Keratinocyte (primary cell): ENCODE results near the gene DPP7. TPM values are rescaled to one million over a fixed set of nuclear protein-coding genes. Genes with fewer than 3 reads are reported as not detected.

Source experiments
- DNase-seq: peaks from one replicate; pipeline ENCODE4 v3.0.0-alpha.2; 2011; ENCODE audit warnings: low read depth, missing footprints, low spot score
- FAIRE-seq: peaks from 2 replicates; lab custom pipeline; 2011; peaks lifted over from hg19 to GRCh38; lab: Jason Lieb, UNC
- H2AFZ ChIP-seq: 2 replicates; pipeline ENCODE4 v1.6.0; 2012; ENCODE audit warnings: low read length, control low read depth, inconsistent platforms; ENCODE audit not compliant: control insufficient read depth
- H3K27ac ChIP-seq: 2 replicates; pipeline ENCODE4 v1.5.1; 2011; ENCODE audit warnings: low read length; ENCODE audit not compliant: control insufficient read depth, insufficient read depth
- H3K27me3 ChIP-seq: 3 replicates; pipeline ENCODE4 v1.6.0; 2011; ENCODE audit warnings: low read length; ENCODE audit not compliant: control insufficient read depth, insufficient read depth; ENCODE audit errors: extremely low read depth
- H3K36me3 ChIP-seq, 2 experiments: 2 replicates in 1 of 2; 3 replicates in 1 of 2; pipeline ENCODE4 v1.5.1; 2011; ENCODE audit warnings: low read length in 2 of 2, mild to moderate bottlenecking in 1 of 2; ENCODE audit not compliant: control insufficient read depth in 2 of 2, insufficient read depth in 2 of 2; ENCODE audit errors: extremely low read depth in 1 of 2
- H3K4me1 ChIP-seq: 3 replicates; pipeline ENCODE4 v1.5.1; 2011; ENCODE audit warnings: low read length; ENCODE audit not compliant: control insufficient read depth, insufficient read depth; ENCODE audit errors: extremely low read depth
- H3K4me2 ChIP-seq: 3 replicates; pipeline ENCODE4 v1.6.0; 2011; ENCODE audit warnings: low read depth, low read length; ENCODE audit not compliant: control insufficient read depth, insufficient read depth; ENCODE audit errors: extremely low read depth
- H3K4me3 ChIP-seq, 3 experiments: fragments of 200-600 bp in 1 of 3; sonication (generic) in 1 of 3; 2 replicates in 2 of 3; 3 replicates in 1 of 3; pipeline ENCODE4 v1.5.1; 2011 to 2016; ENCODE audit warnings: low read length in 3 of 3, mild to moderate bottlenecking in 3 of 3, control low read depth in 2 of 3, inconsistent platforms in 1 of 3, low read depth in 1 of 3, mixed read lengths in 1 of 3, mixed run types in 1 of 3, moderate library complexity in 1 of 3; ENCODE audit not compliant: control insufficient read depth in 2 of 3, insufficient read depth in 2 of 3; ENCODE audit errors: extremely low read depth in 1 of 3
- H3K79me2 ChIP-seq: 2 replicates; pipeline ENCODE4 v1.6.0; 2012; ENCODE audit warnings: low read length; ENCODE audit not compliant: control insufficient read depth, insufficient read depth
- H3K9ac ChIP-seq: 3 replicates; pipeline ENCODE4 v1.6.0; 2011; ENCODE audit warnings: low read length; ENCODE audit not compliant: control insufficient read depth, insufficient read depth; ENCODE audit errors: extremely low read depth
- H3K9me1 ChIP-seq: 3 replicates; pipeline ENCODE4 v1.6.0; 2011; ENCODE audit warnings: low read length; ENCODE audit not compliant: control insufficient read depth, insufficient read depth; ENCODE audit errors: extremely low read depth
- H3K9me3 ChIP-seq: 2 replicates; pipeline ENCODE4 v1.5.1; 2012; ENCODE audit warnings: low read depth, low read length; ENCODE audit not compliant: control insufficient read depth
- H4K20me1 ChIP-seq: 3 replicates; pipeline ENCODE4 v1.6.0; 2011; ENCODE audit warnings: low read length; ENCODE audit not compliant: control insufficient read depth, insufficient read depth; ENCODE audit errors: extremely low read depth
- EZH2 ChIP-seq: IDR thresholded peaks from one replicate; pipeline ENCODE4 v1.6.1; 2012; ENCODE audit warnings: inconsistent platforms, mild to moderate bottlenecking, low read length, moderate library complexity
- dilution Hi-C: fragments of 300-500 bp; cut with MboI; formaldehyde crosslinking; loops from one replicate; pipeline ENCODE4 v1.7.0; 2020; ENCODE audit warnings: low sequenced_read_pairs; ENCODE audit not compliant: extremely low pct_ligation_motif_present
- polyA plus RNA-seq, 5 experiments: library from polyadenylated mRNA; depleted of rRNA in 3 of 5; stranded (reverse) in 3 of 5; stranded (forward) in 1 of 5; unstranded in 1 of 5; fragments of >200 nt; gene quantifications; 1 replicate in 1 of 5; 2 replicates in 3 of 5; 3 replicates in 1 of 5; pipeline versions ENCODE4 v1.2.1 to v1.2.3, GENCODE V29; 2011 to 2012; ENCODE audit warnings: missing spikeins in 2 of 5, low read depth in 1 of 5, low replicate concordance in 1 of 5
- TF ChIP-seq, protein P1 (sequence below), 3 experiments: IDR thresholded peaks in 1 of 3; conservative IDR thresholded peaks in 1 of 3; optimal IDR thresholded peaks in 1 of 3; 2 replicates in 2 of 3; 3 replicates in 1 of 3; pipeline versions ENCODE3 to v1.5.1; 2011; ENCODE audit warnings: low read length in 3 of 3, mild to moderate bottlenecking in 3 of 3, moderate library complexity in 2 of 3, control low read depth in 1 of 3, inconsistent platforms in 1 of 3; ENCODE audit not compliant: insufficient read depth in 2 of 3; ENCODE audit errors: extremely low read depth in 1 of 3

Gene DPP7
- polyA plus RNA-seq, 1 donor (not counting 4 experiments of a cell fraction or from before 2014, with no cell fraction given), result 35.3 TPM

DNA sequence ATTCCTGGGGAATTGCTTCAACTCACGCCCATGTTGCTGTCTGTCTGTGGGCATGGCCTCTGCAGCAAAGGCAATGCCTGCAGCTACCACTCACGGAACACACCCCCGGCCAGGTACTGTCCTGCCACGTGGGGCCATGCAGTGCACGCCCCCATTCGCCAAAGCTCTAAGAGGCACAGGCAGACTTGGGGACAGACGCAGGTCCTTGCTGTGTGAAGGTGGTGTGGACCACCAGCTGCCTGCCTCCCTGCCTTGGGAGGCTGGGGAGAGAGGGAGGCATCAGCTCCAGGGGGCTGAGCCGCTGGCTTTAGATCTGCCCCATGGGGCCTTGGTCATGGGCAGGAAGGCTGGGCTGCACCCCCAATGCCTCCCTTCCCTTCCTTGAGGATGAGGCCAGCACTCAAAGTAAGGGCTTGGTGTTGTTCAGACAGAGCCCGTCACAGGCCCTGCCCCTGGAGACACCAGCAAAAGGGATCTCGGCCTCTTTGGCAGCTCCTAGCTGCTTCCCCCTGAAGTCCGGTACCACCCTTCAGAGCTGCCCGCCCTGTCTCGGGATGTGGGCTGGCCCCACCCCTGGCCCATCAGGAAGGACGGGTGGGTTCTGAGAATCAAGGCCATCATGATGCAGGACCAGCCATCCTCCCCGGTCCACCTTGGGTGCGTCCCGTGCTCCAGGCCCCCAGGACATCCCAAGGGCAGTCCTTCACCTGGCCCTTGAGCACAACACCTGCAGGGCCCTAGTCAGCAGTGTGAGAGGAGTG, 26.7 kb upstream of the DPP7 start:
- Histone ChIP-seq H2AFZ (no peak overlapping the region), H3K27me3 (peaks cover 67% of the 10 kb centered on the region), H4K20me1 (no peaks in the 10 kb centered on the region), H3K4me3 (no peak overlapping the region), H3K9ac (no peak overlapping the region), H3K79me2 (no peaks in the 10 kb centered on the region), H3K4me2 (no peak overlapping the region), H3K27ac (no peak overlapping the region), H3K9me1 (no peaks in the 10 kb centered on the region), H3K4me1 (no peaks in the 10 kb centered on the region), H3K9me3 (no peaks in the 10 kb centered on the region), H3K36me3 (no peaks in the 10 kb centered on the region)
- dilution Hi-C loops, result no loop called here
- FAIRE-seq (no peak), DNase-seq (no peak)
- TF ChIP-seq, protein P1, sequence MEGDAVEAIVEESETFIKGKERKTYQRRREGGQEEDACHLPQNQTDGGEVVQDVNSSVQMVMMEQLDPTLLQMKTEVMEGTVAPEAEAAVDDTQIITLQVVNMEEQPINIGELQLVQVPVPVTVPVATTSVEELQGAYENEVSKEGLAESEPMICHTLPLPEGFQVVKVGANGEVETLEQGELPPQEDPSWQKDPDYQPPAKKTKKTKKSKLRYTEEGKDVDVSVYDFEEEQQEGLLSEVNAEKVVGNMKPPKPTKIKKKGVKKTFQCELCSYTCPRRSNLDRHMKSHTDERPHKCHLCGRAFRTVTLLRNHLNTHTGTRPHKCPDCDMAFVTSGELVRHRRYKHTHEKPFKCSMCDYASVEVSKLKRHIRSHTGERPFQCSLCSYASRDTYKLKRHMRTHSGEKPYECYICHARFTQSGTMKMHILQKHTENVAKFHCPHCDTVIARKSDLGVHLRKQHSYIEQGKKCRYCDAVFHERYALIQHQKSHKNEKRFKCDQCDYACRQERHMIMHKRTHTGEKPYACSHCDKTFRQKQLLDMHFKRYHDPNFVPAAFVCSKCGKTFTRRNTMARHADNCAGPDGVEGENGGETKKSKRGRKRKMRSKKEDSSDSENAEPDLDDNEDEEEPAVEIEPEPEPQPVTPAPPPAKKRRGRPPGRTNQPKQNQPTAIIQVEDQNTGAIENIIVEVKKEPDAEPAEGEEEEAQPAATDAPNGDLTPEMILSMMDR (optimal IDR thresholded peaks at IDR 0.05 in 1 of 3, IDR thresholded peaks at IDR 0.05 in 1 of 3, conservative IDR thresholded peaks at IDR 0.05 in 1 of 3; ENCODE audit: extremely low read depth in 1 of 3, insufficient read depth in 2 of 3, low read length in 3 of 3), result no peak
- TF ChIP-seq EZH2, result no peak

DNA sequence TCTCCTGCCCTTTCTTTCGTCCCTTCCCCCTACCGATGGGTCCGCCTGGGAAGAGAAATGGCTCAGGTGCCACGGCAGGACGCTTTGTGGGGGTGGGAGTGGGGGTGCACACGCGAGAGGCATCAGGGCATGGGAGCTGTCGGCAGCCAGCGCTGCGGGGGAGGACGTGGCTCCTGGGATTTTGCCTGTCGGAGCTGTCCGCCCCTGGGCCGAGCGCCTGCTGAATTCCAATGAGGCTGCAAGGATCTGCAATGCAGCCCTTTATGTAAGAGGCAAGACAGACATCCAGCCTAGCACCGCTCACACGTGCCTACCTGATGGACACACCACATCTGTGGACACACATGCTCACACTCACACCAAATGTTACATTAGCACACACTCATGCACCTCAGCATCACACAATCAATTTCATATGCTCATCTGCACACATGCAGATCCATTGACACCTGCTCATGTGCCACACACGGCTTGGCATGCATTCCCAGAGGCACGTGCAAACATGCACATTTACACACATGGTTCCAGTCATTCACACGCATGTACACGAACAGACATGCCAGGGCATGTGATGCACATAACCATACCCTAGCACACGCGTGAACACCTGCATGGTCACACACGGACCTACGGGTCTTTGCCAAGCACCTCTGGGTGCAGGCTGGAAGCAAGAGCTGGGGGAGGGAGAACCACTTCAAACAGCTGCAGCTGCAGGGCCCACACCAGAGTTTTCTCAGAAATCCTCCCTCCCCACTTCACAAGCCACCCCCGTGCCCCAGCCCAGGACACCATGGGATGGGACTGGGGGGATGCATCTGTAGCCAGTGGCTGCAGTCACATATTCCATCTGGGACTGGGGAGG, 25.8 kb upstream of the DPP7 start:
- Histone ChIP-seq H3K9me3 (no peaks in the 10 kb centered on the region), H3K79me2 (no peaks in the 10 kb centered on the region), H3K4me1 (no peaks in the 10 kb centered on the region), H3K4me3 (no peak overlapping the region), H3K36me3 (no peaks in the 10 kb centered on the region), H4K20me1 (no peaks in the 10 kb centered on the region), H2AFZ (no peak overlapping the region), H3K9me1 (no peaks in the 10 kb centered on the region), H3K27me3 (peaks cover 73% of the 10 kb centered on the region), H3K4me2 (no peak overlapping the region), H3K9ac (no peak overlapping the region), H3K27ac (no peak overlapping the region)
- DNase-seq (no peak), FAIRE-seq (no peak)
- dilution Hi-C loops, result no loop called here
- no peak for TF ChIP-seq EZH2
- TF ChIP-seq, protein P1 (optimal IDR thresholded peaks at IDR 0.05 in 1 of 3, IDR thresholded peaks at IDR 0.05 in 1 of 3, conservative IDR thresholded peaks at IDR 0.05 in 1 of 3; ENCODE audit: extremely low read depth in 1 of 3, insufficient read depth in 2 of 3, low read length in 3 of 3), result no peak
